ENCODE measurements around the gene KDM4C. TPM values are rescaled to one million over a fixed set of nuclear protein-coding genes. Genes with fewer than 3 reads are reported as not detected.

The KDM4C gene
- total RNA-seq, 1 donor from 2014 or later = 26.6 TPM

DNA sequence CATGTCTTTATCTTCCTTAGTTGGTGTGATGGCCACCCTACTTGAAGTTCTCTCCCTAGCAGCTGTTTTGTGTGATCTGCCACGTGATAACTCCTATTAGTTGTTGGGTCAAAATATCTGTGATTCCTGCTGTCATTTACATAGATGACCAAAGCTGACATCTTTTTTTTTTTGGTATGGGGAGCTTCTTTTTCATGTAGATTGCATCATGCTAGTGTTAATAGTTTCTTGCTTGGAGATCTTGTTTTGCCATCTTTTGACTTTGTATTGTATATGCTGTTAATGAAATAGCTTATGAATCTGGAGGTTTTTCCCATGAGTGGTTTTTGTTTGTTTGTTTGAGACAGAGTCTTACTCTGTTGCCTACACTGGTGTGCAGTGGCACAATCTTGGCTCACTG, 243.8 kb downstream of the KDM4C start:
- TF ChIP-seq, protein P1, sequence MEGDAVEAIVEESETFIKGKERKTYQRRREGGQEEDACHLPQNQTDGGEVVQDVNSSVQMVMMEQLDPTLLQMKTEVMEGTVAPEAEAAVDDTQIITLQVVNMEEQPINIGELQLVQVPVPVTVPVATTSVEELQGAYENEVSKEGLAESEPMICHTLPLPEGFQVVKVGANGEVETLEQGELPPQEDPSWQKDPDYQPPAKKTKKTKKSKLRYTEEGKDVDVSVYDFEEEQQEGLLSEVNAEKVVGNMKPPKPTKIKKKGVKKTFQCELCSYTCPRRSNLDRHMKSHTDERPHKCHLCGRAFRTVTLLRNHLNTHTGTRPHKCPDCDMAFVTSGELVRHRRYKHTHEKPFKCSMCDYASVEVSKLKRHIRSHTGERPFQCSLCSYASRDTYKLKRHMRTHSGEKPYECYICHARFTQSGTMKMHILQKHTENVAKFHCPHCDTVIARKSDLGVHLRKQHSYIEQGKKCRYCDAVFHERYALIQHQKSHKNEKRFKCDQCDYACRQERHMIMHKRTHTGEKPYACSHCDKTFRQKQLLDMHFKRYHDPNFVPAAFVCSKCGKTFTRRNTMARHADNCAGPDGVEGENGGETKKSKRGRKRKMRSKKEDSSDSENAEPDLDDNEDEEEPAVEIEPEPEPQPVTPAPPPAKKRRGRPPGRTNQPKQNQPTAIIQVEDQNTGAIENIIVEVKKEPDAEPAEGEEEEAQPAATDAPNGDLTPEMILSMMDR (IDR thresholded peaks at IDR 0.05; ENCODE audit: unreplicated experiment) = no peak
- no peaks in the 10 kb centered on the region for H3K9me3 Mint-ChIP-seq (ENCODE audit: low read depth)
- no peaks in the 10 kb centered on the region for H3K27me3 Mint-ChIP-seq
- peaks cover 3% of the 10 kb centered on the region for H3K36me3 Mint-ChIP-seq (ENCODE audit: insufficient read depth)
- no peak for DNase-seq (ENCODE audit: low spot score, unreplicated experiment)
- H3K4me1 Mint-ChIP-seq (ENCODE audit: low read depth) = no peaks in the 10 kb centered on the region
- no peak overlapping the region for H3K27ac Mint-ChIP-seq
- no peak overlapping the region for H3K4me3 Mint-ChIP-seq (ENCODE audit: low read depth)

DNA sequence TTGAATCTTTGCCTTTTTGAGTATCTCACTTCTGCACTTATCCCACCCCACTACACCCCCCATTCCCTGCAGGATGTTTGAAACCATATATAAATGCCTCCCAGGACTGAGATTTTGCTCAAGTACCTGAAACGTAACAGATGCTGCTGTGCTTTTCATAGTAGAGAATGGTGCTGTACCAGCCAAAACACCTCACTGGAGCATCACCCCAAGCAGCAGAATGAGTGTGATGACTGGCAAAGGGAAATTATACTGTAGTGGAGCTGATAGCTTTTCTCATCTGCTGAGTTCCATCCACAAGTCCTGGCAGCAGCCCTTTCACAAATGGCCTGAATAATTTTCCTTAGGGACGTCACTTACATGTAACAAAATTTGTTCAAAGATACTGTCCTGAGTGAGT, 246.1 kb downstream of the KDM4C start:
- peaks cover 10% of the 10 kb centered on the region for H3K36me3 Mint-ChIP-seq (ENCODE audit: insufficient read depth)
- no peaks in the 10 kb centered on the region for H3K4me1 Mint-ChIP-seq (ENCODE audit: low read depth)
- no peak overlapping the region for H3K4me3 Mint-ChIP-seq (ENCODE audit: low read depth)
- H3K27me3 Mint-ChIP-seq = no peaks in the 10 kb centered on the region
- H3K27ac Mint-ChIP-seq = no peak overlapping the region
- no peak for DNase-seq (ENCODE audit: low spot score, unreplicated experiment)
- TF ChIP-seq, protein P1 (IDR thresholded peaks at IDR 0.05; ENCODE audit: unreplicated experiment) = no peak
- H3K9me3 Mint-ChIP-seq (ENCODE audit: low read depth) = no peaks in the 10 kb centered on the region

DNA sequence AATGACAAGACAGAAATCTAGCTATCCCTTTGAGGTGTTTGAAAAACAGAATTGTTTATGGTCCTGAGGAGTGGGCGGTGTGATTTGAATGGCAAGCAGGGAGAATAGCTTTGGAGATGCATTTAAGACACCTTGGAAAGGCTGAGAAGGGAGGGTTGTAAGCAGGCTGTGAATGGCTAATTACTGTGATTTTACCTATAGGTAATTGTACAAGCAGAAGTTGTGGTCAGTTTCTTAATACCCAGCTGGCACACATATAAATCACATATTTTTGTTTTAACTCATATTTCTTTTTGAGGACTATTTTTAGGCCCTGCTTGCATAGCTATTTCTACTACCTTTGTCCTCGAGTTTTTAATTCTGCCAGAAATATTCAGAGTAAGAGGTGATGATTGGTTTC, 248.6 kb downstream of the KDM4C start:
- no peak overlapping the region for H3K27ac Mint-ChIP-seq

DNA sequence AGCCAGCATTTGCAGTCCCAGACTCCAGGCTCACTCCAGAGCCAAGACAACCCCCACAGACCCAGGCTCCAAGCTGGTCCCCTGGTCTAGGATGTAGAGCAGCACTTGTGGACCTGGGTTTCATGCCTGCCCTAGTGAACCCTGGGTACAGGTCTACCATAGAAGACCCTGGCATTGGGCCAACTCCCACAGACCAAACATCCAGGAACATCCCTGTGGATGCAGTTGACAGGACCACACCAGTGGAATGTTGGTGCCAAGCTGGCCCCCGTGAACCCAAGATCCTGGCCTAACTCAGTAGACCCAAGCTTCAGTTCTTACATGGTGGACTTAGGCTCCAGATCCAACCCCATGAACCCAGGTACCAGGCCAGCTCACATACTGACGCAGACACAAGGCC, 250.6 kb downstream of the KDM4C start:
- H3K4me3 Mint-ChIP-seq (ENCODE audit: low read depth) = no peak overlapping the region
- DNase-seq (ENCODE audit: low spot score, unreplicated experiment) = no peak
- peaks cover 4% of the 10 kb centered on the region for H3K4me1 Mint-ChIP-seq (ENCODE audit: low read depth)
- H3K27ac Mint-ChIP-seq = no peak overlapping the region
- no peaks in the 10 kb centered on the region for H3K9me3 Mint-ChIP-seq (ENCODE audit: low read depth)
- H3K36me3 Mint-ChIP-seq (ENCODE audit: insufficient read depth) = peaks cover 13% of the 10 kb centered on the region
- H3K27me3 Mint-ChIP-seq = no peaks in the 10 kb centered on the region
- TF ChIP-seq, protein P1 (IDR thresholded peaks at IDR 0.05; ENCODE audit: unreplicated experiment) = no peak

More for the DNA sequence above, 248.6 kb downstream of the KDM4C start:
- peaks cover 4% of the 10 kb centered on the region for H3K4me1 Mint-ChIP-seq (ENCODE audit: low read depth)
- H3K27me3 Mint-ChIP-seq = no peaks in the 10 kb centered on the region
- no peak for DNase-seq (ENCODE audit: low spot score, unreplicated experiment)
- no peak overlapping the region for H3K4me3 Mint-ChIP-seq (ENCODE audit: low read depth)
- H3K9me3 Mint-ChIP-seq (ENCODE audit: low read depth) = no peaks in the 10 kb centered on the region
- peaks cover 15% of the 10 kb centered on the region for H3K36me3 Mint-ChIP-seq (ENCODE audit: insufficient read depth)
- TF ChIP-seq, protein P1 (IDR thresholded peaks at IDR 0.05; ENCODE audit: unreplicated experiment) = no peak

DNA sequence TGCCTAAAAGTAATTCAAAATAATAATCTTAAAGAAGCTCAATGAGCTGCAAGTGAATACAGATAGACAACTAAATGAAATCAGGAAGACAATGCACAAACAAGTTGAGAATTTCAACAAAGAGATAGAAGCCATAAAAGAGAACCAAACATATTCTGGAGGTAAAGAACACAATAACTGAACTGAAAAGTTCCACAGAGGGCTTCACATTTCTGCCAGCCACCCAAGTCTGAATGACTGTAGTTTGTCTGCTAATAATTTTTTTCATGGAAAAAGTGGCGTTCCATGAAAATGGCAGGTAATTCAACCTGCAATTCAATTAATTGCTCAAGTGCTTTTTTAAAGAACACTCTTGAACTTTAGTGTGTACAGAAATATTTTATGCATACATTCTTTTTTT, 251.3 kb downstream of the KDM4C start:
- no peak overlapping the region for H3K4me3 Mint-ChIP-seq (ENCODE audit: low read depth)
- H3K27ac Mint-ChIP-seq = no peak overlapping the region
- peaks cover 4% of the 10 kb centered on the region for H3K4me1 Mint-ChIP-seq (ENCODE audit: low read depth)
- H3K36me3 Mint-ChIP-seq (ENCODE audit: insufficient read depth) = peaks cover 14% of the 10 kb centered on the region
- DNase-seq (ENCODE audit: low spot score, unreplicated experiment) = no peak
- H3K9me3 Mint-ChIP-seq (ENCODE audit: low read depth) = no peaks in the 10 kb centered on the region
- TF ChIP-seq, protein P1 (IDR thresholded peaks at IDR 0.05; ENCODE audit: unreplicated experiment) = no peak
- no peaks in the 10 kb centered on the region for H3K27me3 Mint-ChIP-seq
